ENCODE results near the gene LRCH1.

The LRCH1 gene

GRCh38 chr13:46747031-46747820 is 194.3 kb downstream of the LRCH1 start:
- Histone ChIP-seq H2AFZ (ENCODE audit: low read depth, low read length) (no peak overlapping the region), H3K4me1 (ENCODE audit: insufficient read depth, low read length) (peaks cover 30% of the 10 kb centered on the region), H3K36me3 (ENCODE audit: insufficient read depth, low read length) (peaks cover 76% of the 10 kb centered on the region), H3K9me3 (ENCODE audit: insufficient read depth, low read length, severe bottlenecking) (no peaks in the 10 kb centered on the region), H3K4me2 (ENCODE audit: insufficient read depth, low read length) (no peak overlapping the region), H3K27me3 (ENCODE audit: insufficient read depth, low read length, poor library complexity) (no peaks in the 10 kb centered on the region), H4K20me1 (ENCODE audit: insufficient read depth, low read length) (peaks cover 6% of the 10 kb centered on the region; the same call in 1 of the 2 replicates), H3K9ac (ENCODE audit: low read depth, low read length) (no peak overlapping the region), H3K27ac (ENCODE audit: low read length) (no peak overlapping the region), H3K4me3 (ENCODE audit: low read depth in 1 of 2, low read length in 2 of 2) (no peak overlapping the region), H3K79me2 (ENCODE audit: insufficient read depth, low read length) (no peaks in the 10 kb centered on the region)
- TF ChIP-seq EZH2 (IDR thresholded peaks at IDR 0.05; ENCODE audit: borderline replicate concordance, low read depth, low read length, severe bottlenecking) (no peak), CTCF (IDR thresholded peaks at IDR 0.05; ENCODE audit: borderline replicate concordance, extremely low read depth, low read length, poor library complexity, severe bottlenecking) (no peak)
- DNase-seq (no peak), ATAC-seq (ENCODE audit: insufficient read depth, low read depth) (no peak)

- Histone ChIP-seq H4K20me1 (ENCODE audit: insufficient read depth, low read length) (peaks cover 8% of the 10 kb centered on the region; the same call in 1 of the 2 replicates), H3K9me3 (ENCODE audit: insufficient read depth, low read length, severe bottlenecking) (no peaks in the 10 kb centered on the region), H3K79me2 (ENCODE audit: insufficient read depth, low read length) (no peaks in the 10 kb centered on the region), H3K27me3 (ENCODE audit: insufficient read depth, low read length, poor library complexity) (no peaks in the 10 kb centered on the region), H3K4me1 (ENCODE audit: insufficient read depth, low read length) (peaks cover 36% of the 10 kb centered on the region), H3K4me2 (ENCODE audit: insufficient read depth, low read length) (no peak overlapping the region), H2AFZ (ENCODE audit: low read depth, low read length) (no peak overlapping the region), H3K36me3 (ENCODE audit: insufficient read depth, low read length) (peaks cover 80% of the 10 kb centered on the region), H3K9ac (ENCODE audit: low read depth, low read length) (no peak overlapping the region), H3K4me3 (ENCODE audit: low read depth in 1 of 2, low read length in 2 of 2) (no peak overlapping the region), H3K27ac (ENCODE audit: low read length) (no peak overlapping the region)
- no peak for TF ChIP-seq EZH2 (IDR thresholded peaks at IDR 0.05; ENCODE audit: borderline replicate concordance, low read depth, low read length, severe bottlenecking)
- no peak for TF ChIP-seq CTCF (IDR thresholded peaks at IDR 0.05; ENCODE audit: borderline replicate concordance, extremely low read depth, low read length, poor library complexity, severe bottlenecking)
- ATAC-seq (ENCODE audit: insufficient read depth, low read depth) (no peak), DNase-seq (no peak)
Measured at GRCh38 chr13:46748300-46748699, 195.3 kb downstream of the LRCH1 start.

GRCh38 chr13:46749951-46750350 is 197.0 kb downstream of the LRCH1 start:
- no peak for DNase-seq
- no peak for TF ChIP-seq CTCF (IDR thresholded peaks at IDR 0.05; ENCODE audit: borderline replicate concordance, extremely low read depth, low read length, poor library complexity, severe bottlenecking)
- TF ChIP-seq EZH2 (IDR thresholded peaks at IDR 0.05; ENCODE audit: borderline replicate concordance, low read depth, low read length, severe bottlenecking): no peak

More at GRCh38 chr13:46749951-46750350, 197.0 kb downstream of the LRCH1 start:
- no peak overlapping the region for H3K9ac ChIP-seq (ENCODE audit: low read depth, low read length)
- no peaks in the 10 kb centered on the region for H3K27me3 ChIP-seq (ENCODE audit: insufficient read depth, low read length, poor library complexity)
- peaks cover 68% of the 10 kb centered on the region for H3K36me3 ChIP-seq (ENCODE audit: insufficient read depth, low read length)
- no peaks in the 10 kb centered on the region for H3K79me2 ChIP-seq (ENCODE audit: insufficient read depth, low read length)
- H3K27ac ChIP-seq (ENCODE audit: low read length): no peak overlapping the region
- H3K4me1 ChIP-seq (ENCODE audit: insufficient read depth, low read length): peaks cover 36% of the 10 kb centered on the region
- H4K20me1 ChIP-seq (ENCODE audit: insufficient read depth, low read length): peaks cover 8% of the 10 kb centered on the region; the same call in 1 of the 2 replicates
- H3K9me3 ChIP-seq (ENCODE audit: insufficient read depth, low read length, severe bottlenecking): no peaks in the 10 kb centered on the region
- no peak overlapping the region for H3K4me3 ChIP-seq (ENCODE audit: low read depth in 1 of 2, low read length in 2 of 2)
- H2AFZ ChIP-seq (ENCODE audit: low read depth, low read length): no peak overlapping the region
- ATAC-seq (ENCODE audit: insufficient read depth, low read depth): no peak
- H3K4me2 ChIP-seq (ENCODE audit: insufficient read depth, low read length): no peak overlapping the region
